HEK293 (cell line): Measurements from ENCODE around the gene CCDC81.

Source experiments
- CTCF ChIA-PET: fragments of 350-600 bp; formaldehyde crosslinking; extraction: SDS; loops from one replicate; lab custom pipeline; 2021; ENCODE audit warnings: antibody characterized with exemption; lab: Yijun Ruan, JAX
- POLR2A ChIA-PET: fragments of 300-600 bp; formaldehyde crosslinking; extraction: SDS; loops from one replicate; lab custom pipeline; 2020; ENCODE audit warnings: antibody characterized with exemption, inconsistent platforms; lab: Yijun Ruan, JAX
- H3K27ac ChIP-seq: fragments of 200-500 bp; sonication (Bioruptor generic); 2 replicates; pipeline ENCODE4 v1.5.1; 2014; ENCODE audit warnings: low read depth, low read length, control low read depth, inconsistent platforms; ENCODE audit errors: extremely low read depth
- H3K36me3 ChIP-seq, 2 experiments: fragments of 200-500 bp in 1 of 2; sonication (Bioruptor generic) in 1 of 2; 1 replicate in 1 of 2; 2 replicates in 1 of 2; pipeline ENCODE4 v1.5.1; 2014 to 2017; ENCODE audit warnings: inconsistent platforms in 2 of 2, low read length in 2 of 2; ENCODE audit not compliant: control insufficient read depth in 2 of 2, insufficient read depth in 1 of 2
- H3K4me1 ChIP-seq: fragments of 200-500 bp; sonication (Bioruptor generic); 2 replicates; pipeline ENCODE4 v1.5.1; 2014; ENCODE audit warnings: mild to moderate bottlenecking, low read length, inconsistent platforms; ENCODE audit not compliant: control insufficient read depth, insufficient read depth
- H3K4me3 ChIP-seq: 2 replicates; pipeline ENCODE4 v1.5.1; 2011; ENCODE audit warnings: low read depth, mild to moderate bottlenecking, control low read depth, low read length, moderate library complexity
- H3K9me3 ChIP-seq: fragments of 200-500 bp; sonication (Bioruptor generic); 2 replicates; pipeline ENCODE4 v1.5.1; 2014; ENCODE audit warnings: low read depth, low read length, inconsistent platforms; ENCODE audit not compliant: control insufficient read depth, insufficient read depth
- GFI1B ChIP-seq: fragments of 450-650 bp; formaldehyde crosslinking; IDR thresholded peaks from 2 replicates; pipeline ENCODE4 v1.5.1; 2016; ENCODE audit warnings: missing biosample characterization, missing genetic modification characterization
- HOXA7 ChIP-seq: sonication (generic); formaldehyde crosslinking; IDR thresholded peaks from 2 replicates; pipeline ENCODE4 v1.8.1; 2022; ENCODE audit warnings: missing genetic modification reagents, borderline replicate concordance
- HOXD13 ChIP-seq: sonication (generic); formaldehyde crosslinking; IDR thresholded peaks from 2 replicates; pipeline ENCODE4 v1.8.0; 2022; ENCODE audit warnings: missing genetic modification reagents, borderline replicate concordance
- KLF10 ChIP-seq: fragments of 450-650 bp; IDR thresholded peaks from 2 replicates; pipeline ENCODE4 v1.5.1; 2018; ENCODE audit warnings: missing biosample characterization, mild to moderate bottlenecking, missing genetic modification characterization
- SP2 ChIP-seq: fragments of 450-650 bp; formaldehyde crosslinking; IDR thresholded peaks from 2 replicates; pipeline ENCODE4 v1.5.1; 2016; ENCODE audit warnings: missing biosample characterization, missing genetic modification characterization
- TCF7L2 ChIP-seq: IDR thresholded peaks from 2 replicates; pipeline ENCODE4 v1.6.1; 2011; ENCODE audit warnings: low read depth, mild to moderate bottlenecking, inconsistent platforms, low read length, moderate library complexity, borderline replicate concordance
- WT1 ChIP-seq: fragments of 450-650 bp; formaldehyde crosslinking; IDR thresholded peaks from 2 replicates; pipeline ENCODE4 v1.5.1; 2016; ENCODE audit warnings: missing biosample characterization, missing genetic modification characterization
- YY2 ChIP-seq: fragments of 450-650 bp; formaldehyde crosslinking; IDR thresholded peaks from 2 replicates; pipeline ENCODE4 v1.5.1; 2016; ENCODE audit warnings: missing biosample characterization, missing genetic modification characterization
- ZBTB7A ChIP-seq: fragments of 450-650 bp; formaldehyde crosslinking; IDR thresholded peaks from 2 replicates; pipeline ENCODE4 v1.5.1; 2016; ENCODE audit warnings: low read depth, missing biosample characterization, missing genetic modification characterization
- ZFP3 ChIP-seq: fragments of 450-650 bp; formaldehyde crosslinking; IDR thresholded peaks from 2 replicates; pipeline ENCODE4 v1.5.1; 2016; ENCODE audit warnings: low read depth, missing biosample characterization, missing genetic modification characterization
- ZFP37 ChIP-seq: fragments of 450-650 bp; formaldehyde crosslinking; IDR thresholded peaks from 2 replicates; pipeline ENCODE4 v1.5.1; 2016; ENCODE audit warnings: missing biosample characterization, missing genetic modification characterization
- ZNF16 ChIP-seq: fragments of 450-650 bp; formaldehyde crosslinking; IDR thresholded peaks from 2 replicates; pipeline ENCODE4 v1.5.1; 2016; ENCODE audit warnings: low read depth, missing biosample characterization, missing genetic modification characterization
- ZNF184 ChIP-seq: fragments of 450-650 bp; IDR thresholded peaks from 2 replicates; pipeline ENCODE4 v1.5.1; 2018; ENCODE audit warnings: missing biosample characterization, mild to moderate bottlenecking, missing genetic modification characterization
- ZNF292 ChIP-seq: fragments of 450-650 bp; formaldehyde crosslinking; IDR thresholded peaks from 2 replicates; pipeline ENCODE4 v1.5.1; 2016; ENCODE audit warnings: low read depth, missing biosample characterization, missing genetic modification characterization, borderline replicate concordance
- ZNF473 ChIP-seq: fragments of 450-650 bp; formaldehyde crosslinking; IDR thresholded peaks from 2 replicates; pipeline ENCODE4 v1.5.1; 2017; ENCODE audit warnings: missing biosample characterization, missing genetic modification characterization
- ZNF521 ChIP-seq: fragments of 450-650 bp; formaldehyde crosslinking; IDR thresholded peaks from 2 replicates; pipeline ENCODE4 v1.5.1; 2017; ENCODE audit warnings: missing biosample characterization, mild to moderate bottlenecking, missing genetic modification characterization
- ZNF585B ChIP-seq: fragments of 450-650 bp; formaldehyde crosslinking; IDR thresholded peaks from 2 replicates; pipeline ENCODE4 v1.5.1; 2016; ENCODE audit warnings: missing biosample characterization, missing genetic modification characterization
- ZNF792 ChIP-seq: fragments of 450-650 bp; formaldehyde crosslinking; IDR thresholded peaks from 2 replicates; pipeline ENCODE4 v1.5.1; 2016; ENCODE audit warnings: missing biosample characterization, missing genetic modification characterization
- TF ChIP-seq, protein P1 (sequence below): fragments of 450-650 bp; formaldehyde crosslinking; IDR thresholded peaks from 2 replicates; pipeline ENCODE4 v1.5.1; 2016; ENCODE audit warnings: missing biosample characterization, missing genetic modification characterization
- TF ChIP-seq, protein P2 (sequence below): fragments of 450-650 bp; formaldehyde crosslinking; conservative IDR thresholded peaks from 2 replicates; pipeline ENCODE4 v1.5.1; 2016; ENCODE audit warnings: low read depth, missing biosample characterization, missing genetic modification characterization
- TF ChIP-seq, protein P3 (sequence below): fragments of 450-650 bp; formaldehyde crosslinking; IDR thresholded peaks from 2 replicates; pipeline ENCODE4 v1.5.1; 2016; ENCODE audit warnings: missing biosample characterization, missing genetic modification characterization

CCDC81 gene

DNA sequence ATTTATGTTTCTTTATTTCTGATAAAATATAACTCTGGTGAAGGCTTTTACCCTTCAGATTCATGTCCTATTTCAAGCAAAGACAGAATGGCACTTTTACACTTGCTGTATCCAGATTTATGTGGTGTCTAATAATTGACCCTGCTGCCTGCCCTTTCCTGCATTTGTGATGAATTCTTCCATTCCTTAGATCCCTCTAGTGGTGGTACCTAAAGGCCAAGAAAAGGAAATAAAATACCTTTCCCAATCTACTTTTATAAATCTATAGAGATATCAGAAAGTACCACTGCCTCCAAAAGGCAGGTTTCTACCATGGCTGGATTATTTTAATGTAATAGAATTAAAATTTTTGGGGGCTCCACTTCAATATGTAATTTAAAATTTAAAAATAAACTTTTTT, 34.2 kb downstream of the CCDC81 start:
- TF ChIP-seq ZBTB7A (no peak), GFI1B (no peak), ZNF521 (tag by site-specific recombination) (no peak), ZNF292 (tag by site-specific recombination) (no peak), ZNF184 (tag by site-specific recombination) (no peak), TCF7L2 (no peak), ZNF585B (tag by site-specific recombination) (no peak), WT1 (tag by site-specific recombination) (no peak), KLF10 (no peak), ZFP37 (tag by site-specific recombination) (no peak), YY2 (no peak), ZFP3 (tag by site-specific recombination) (no peak), ZNF473 (tag by site-specific recombination) (no peak), ZNF792 (tag by site-specific recombination) (no peak), HOXD13 (CRISPR knock-in tag) (no peak), SP2 (tag by site-specific recombination) (no peak), ZNF16 (tag by site-specific recombination) (no peak)
- TF ChIP-seq, protein P1, sequence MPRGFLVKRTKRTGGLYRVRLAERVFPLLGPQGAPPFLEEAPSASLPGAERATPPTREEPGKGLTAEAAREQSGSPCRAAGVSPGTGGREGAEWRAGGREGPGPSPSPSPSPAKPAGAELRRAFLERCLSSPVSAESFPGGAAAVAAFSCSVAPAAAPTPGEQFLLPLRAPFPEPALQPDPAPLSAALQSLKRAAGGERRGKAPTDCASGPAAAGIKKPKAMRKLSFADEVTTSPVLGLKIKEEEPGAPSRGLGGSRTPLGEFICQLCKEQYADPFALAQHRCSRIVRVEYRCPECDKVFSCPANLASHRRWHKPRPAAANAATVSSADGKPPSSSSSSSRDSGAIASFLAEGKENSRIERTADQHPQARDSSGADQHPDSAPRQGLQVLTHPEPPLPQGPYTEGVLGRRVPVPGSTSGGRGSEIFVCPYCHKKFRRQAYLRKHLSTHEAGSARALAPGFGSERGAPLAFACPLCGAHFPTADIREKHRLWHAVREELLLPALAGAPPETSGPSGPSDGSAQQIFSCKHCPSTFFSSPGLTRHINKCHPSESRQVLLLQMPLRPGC = no peak
- TF ChIP-seq, protein P2, sequence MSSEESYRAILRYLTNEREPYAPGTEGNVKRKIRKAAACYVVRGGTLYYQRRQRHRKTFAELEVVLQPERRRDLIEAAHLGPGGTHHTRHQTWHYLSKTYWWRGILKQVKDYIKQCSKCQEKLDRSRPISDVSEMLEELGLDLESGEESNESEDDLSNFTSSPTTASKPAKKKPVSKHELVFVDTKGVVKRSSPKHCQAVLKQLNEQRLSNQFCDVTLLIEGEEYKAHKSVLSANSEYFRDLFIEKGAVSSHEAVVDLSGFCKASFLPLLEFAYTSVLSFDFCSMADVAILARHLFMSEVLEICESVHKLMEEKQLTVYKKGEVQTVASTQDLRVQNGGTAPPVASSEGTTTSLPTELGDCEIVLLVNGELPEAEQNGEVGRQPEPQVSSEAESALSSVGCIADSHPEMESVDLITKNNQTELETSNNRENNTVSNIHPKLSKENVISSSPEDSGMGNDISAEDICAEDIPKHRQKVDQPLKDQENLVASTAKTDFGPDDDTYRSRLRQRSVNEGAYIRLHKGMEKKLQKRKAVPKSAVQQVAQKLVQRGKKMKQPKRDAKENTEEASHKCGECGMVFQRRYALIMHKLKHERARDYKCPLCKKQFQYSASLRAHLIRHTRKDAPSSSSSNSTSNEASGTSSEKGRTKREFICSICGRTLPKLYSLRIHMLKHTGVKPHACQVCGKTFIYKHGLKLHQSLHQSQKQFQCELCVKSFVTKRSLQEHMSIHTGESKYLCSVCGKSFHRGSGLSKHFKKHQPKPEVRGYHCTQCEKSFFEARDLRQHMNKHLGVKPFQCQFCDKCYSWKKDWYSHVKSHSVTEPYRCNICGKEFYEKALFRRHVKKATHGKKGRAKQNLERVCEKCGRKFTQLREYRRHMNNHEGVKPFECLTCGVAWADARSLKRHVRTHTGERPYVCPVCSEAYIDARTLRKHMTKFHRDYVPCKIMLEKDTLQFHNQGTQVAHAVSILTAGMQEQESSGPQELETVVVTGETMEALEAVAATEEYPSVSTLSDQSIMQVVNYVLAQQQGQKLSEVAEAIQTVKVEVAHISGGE (tag by site-specific recombination) = no peak
- TF ChIP-seq, protein P3, sequence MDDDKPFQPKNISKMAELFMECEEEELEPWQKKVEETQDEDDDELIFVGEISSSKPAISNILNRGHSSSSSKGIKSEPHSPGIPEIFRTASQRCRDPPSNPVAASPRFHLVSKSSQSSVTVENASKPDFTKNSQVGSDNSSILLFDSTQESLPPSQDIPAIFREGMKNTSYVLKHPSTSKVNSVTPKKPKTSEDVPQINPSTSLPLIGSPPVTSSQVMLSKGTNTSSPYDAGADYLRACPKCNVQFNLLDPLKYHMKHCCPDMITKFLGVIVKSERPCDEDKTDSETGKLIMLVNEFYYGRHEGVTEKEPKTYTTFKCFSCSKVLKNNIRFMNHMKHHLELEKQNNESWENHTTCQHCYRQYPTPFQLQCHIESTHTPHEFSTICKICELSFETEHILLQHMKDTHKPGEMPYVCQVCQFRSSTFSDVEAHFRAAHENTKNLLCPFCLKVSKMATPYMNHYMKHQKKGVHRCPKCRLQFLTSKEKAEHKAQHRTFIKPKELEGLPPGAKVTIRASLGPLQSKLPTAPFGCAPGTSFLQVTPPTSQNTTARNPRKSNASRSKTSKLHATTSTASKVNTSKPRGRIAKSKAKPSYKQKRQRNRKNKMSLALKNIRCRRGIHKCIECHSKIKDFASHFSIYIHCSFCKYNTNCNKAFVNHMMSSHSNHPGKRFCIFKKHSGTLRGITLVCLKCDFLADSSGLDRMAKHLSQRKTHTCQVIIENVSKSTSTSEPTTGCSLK (tag by site-specific recombination) = no peak
- TF ChIP-seq, all 188 proteins: peak for 0
- Histone ChIP-seq H3K27ac (no peak overlapping the region), H3K4me3 (no peak overlapping the region), H3K9me3 (no peaks in the 10 kb centered on the region), H3K4me1 (no peaks in the 10 kb centered on the region), H3K36me3 (no peaks in the 10 kb centered on the region)
- CTCF ChIA-PET = no interaction called here
- POLR2A ChIA-PET = no interaction called here

DNA sequence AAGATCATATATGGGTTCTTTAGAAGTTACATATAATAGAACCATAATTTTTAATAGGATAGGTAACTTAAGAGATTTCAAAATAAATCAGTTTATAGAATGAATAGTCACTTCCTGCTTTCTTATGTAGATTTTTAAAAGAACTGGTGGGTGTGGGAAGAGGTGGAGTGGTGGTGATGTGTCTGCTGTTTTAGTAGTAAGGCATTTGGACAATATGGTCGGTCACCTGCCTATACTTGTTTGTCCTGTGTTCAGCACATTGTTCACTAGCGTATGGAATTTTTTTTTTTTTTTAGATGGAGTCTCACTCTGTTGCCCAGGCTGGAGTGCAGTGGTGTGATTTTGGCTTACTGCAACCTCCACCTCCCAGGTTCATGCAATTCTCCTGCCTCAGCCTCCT, 39.3 kb downstream of the CCDC81 start:
- no peak overlapping the region for H3K27ac ChIP-seq
- no peaks in the 10 kb centered on the region for H3K9me3 ChIP-seq
- TF ChIP-seq HOXA7 = no peak
- H3K4me3 ChIP-seq = no peak overlapping the region
- POLR2A ChIA-PET = no interaction called here
- H3K36me3 ChIP-seq = no peaks in the 10 kb centered on the region
- H3K4me1 ChIP-seq = no peaks in the 10 kb centered on the region
- CTCF ChIA-PET = no interaction called here
